Embryonic facial prominence (tissue), 1 donor: ENCODE data around the gene ANKRD40CL.
A peak's percentile ranks its signal among the peaks of the same experiment; 100 is the strongest.

Experiments
- DNase-seq: peaks from one replicate; pipeline ENCODE4 v3.0.0-alpha.2; 2016; ENCODE audit errors: extremely low spot score

ANKRD40CL gene

DNA sequence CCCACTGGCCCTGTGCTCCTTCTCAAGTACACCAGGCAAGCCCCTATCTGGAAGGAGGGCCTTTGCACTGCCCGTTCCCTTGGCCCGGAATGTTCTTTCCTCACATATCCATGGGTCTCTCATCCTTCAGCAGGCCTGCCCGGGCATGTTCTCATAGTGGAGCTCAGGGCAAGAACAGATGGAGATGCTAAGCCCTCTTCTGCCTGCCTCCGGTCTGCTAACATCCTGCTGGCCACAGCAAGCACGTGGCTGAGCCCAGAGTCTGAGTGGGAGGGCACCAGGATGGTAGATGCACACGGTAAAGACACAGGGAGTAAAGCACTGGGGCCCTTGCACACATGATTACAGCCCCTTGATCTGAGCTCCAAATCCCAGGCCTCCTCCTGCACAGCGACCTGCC, 19.8 kb upstream of the ANKRD40CL start:
- no peak for DNase-seq

DNA sequence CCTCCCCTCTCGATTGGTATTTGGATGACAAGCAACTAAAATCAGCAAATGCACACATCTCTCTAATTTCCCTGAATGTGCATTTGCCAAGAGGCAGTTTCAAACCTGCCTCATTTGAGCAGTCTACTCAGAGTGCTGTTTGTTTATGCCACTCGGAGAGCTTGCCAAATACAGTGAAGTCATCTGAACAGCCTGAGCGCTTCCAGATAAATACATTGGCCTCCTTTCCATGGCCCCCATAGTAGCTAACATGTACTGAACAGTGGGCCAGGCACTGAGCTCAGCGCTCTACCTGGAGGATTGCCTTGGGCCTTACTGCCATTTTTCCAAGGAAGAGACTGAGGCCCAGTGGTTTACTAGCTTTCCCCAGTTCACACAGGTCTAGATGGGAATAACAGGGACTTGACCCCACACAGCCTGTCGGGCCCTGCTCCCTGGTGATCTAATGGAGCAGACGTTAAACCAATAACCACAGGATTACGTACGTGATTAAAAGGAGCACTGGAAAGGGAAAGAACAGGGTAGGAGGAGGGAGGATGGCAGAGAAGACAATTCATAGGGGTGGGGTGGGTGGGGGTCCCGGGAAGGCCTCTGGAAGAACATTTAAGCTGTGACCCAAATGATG, 18.7 kb upstream of the ANKRD40CL start:
- DNase-seq, result no peak

DNA sequence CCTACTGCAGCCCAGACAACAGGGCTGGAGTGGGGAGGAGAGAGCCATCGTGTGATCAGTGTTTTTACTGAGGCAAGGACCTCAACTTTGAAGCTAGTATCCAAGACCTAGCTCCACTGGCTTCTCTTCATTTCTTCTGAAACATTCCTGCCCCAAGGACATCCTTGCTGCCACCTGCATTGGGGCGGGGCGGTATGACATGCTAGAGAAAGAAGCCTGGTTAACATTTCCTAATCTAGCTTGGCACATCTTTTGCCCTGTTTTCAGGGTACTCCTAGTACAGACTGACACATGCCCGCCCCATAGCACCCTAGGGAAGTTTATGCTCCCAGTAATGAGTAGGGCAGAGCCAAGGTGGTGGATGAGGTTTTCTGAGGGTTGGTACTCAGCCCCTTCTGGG, 17.8 kb upstream of the ANKRD40CL start:
- no peak for DNase-seq

DNA sequence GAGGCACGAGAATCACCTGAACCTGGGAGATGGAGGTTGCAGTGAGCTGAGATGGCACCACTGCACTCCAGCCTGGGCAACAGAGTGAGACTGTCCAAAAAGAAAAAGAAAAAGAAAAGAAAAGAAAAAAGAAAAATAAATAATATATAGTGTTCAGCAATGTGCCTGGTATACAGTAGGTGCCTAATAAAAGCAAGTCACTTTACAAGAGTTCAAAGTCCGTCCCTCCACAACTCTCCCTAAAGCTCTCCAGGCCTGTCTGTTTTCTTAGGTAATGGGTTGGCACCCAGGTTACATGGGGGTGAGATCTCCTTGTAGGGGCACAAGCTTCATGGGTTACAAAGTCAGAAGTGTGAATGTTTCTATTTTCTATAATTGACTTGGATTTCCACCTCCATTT, 16.6 kb upstream of the ANKRD40CL start:
- no peak for DNase-seq

DNA sequence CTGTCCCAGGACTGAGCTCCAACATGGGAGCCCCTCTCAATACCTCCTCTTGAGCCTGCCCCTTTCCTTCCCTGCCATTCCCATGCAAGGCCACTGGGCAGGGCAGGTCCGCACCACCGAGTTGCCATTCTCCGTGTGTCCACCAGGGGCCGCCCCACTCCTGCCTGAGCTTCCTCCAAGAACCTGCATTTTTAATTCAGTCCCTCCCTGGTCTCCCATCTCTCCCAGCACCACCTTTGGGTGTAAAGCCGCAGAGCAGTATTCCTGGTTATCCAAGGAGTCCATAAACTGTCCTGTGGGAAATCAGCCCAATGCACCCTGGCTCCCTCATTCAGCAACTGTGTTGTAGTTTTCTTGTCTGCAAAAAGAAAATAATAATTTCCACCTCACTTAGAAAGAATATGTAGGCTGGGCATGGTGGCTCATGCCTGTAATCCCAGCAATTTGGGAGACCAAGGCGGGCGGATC, 15.9 kb upstream of the ANKRD40CL start:
- DNase-seq, result peak; percentile 66

DNA sequence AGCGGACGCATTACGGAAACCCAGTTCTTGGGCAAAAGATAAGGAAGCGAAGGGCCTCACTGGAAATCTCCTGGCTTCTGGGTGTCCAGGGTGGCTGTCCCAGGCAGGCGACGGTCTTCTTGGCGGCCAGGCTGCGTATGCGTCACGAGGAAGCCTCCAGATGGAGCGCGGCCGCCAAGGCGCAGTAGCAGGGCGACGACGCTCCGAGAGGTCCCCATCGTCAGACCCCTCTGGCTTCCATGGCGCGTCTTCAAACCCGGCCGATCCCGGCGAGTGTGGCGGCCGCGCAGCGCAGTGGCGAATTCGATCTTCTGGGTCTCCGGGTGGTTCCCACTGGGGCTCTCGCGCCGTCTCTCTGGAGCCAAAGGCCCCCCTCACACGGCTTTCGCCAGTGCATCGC, 13.8 kb upstream of the ANKRD40CL start:
- no peak for DNase-seq

DNA sequence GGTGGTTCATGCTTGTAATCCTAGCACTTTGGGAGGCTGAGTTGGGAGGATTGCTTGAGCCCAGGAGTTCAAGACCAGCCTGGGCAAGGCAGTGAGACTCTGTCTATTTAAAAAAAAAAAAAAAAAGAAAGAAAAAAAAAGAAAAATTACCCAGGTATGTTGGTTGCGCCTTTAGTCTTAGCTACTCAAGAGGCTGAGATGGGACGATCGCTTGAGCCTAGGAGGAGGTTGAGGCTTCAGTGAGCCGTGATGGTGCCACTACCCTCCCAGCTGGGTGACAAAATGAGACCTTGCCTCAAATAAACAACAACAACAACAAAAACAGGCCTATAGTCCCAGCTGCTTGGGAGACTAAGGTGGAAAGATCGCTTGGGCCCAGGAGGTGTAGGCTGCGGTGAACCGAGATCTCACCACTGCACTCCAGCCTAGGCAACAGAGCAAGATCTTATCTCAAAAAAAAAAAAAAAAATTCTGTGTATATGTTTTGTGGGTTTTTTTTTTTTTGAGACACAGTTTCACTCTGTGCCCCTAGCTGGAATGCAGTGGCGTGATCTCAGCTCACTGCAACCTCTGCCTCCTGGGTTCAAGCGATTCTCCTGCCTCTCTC, 12.5 kb upstream of the ANKRD40CL start:
- no peak for DNase-seq

DNA sequence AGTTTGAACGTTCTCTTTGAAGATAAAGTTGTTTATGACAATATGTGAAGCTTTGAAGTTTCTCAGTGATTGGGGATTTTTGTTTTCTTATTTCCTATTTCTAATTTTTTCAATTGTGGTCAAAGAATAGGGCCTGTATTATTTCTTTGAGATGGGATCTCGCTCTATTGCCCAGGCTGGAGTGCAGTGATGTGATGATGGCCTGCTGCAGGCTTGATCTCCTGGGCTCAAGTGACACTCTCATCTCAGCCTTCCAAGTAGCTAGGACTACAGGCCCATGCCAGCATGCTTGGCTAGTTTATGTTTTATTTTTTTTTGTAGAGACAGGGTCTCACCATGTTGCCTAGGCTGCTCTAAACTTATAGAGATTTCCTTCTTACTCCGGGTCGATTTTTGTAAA, 11.7 kb upstream of the ANKRD40CL start:
- DNase-seq, result no peak

DNA sequence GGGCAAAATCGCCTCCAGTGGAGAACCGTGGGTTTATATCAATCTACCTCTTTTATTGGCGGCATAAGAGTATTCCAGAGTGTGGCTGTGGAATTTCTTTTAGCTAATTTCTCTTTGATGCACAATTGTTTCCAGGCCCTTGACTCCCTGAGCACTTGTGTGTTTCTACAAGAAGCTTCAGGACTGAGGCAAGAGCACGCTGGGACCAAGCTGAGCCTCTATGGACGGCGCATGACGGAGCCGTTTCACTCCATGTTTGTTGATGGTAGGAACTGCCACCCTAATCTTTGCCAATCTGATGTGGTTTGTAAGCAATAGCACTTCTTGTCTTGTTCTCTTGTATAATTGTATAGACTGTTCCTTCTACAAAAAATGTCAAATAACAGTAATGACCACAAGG, 11.2 kb upstream of the ANKRD40CL start:
- no peak for DNase-seq

DNA sequence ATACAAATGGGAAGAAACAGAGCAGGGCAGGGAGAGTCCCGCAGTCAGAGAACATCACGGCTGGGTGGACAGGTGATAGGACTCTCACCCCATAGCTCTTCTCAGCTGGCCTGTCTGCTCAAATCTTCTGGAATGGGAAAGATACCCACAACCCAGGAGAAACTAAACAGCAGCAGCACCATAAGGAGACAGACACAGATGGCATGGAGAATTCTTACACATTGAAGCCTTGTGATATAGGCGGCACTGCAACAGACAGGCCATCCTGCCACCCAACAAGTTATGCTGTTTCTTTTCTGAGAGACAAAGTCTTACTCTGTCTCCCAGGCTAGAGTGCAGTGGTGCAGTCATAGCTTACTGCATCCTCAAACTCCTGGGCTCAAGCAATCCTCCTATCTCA, 8.6 kb upstream of the ANKRD40CL start:
- DNase-seq, result no peak

DNA sequence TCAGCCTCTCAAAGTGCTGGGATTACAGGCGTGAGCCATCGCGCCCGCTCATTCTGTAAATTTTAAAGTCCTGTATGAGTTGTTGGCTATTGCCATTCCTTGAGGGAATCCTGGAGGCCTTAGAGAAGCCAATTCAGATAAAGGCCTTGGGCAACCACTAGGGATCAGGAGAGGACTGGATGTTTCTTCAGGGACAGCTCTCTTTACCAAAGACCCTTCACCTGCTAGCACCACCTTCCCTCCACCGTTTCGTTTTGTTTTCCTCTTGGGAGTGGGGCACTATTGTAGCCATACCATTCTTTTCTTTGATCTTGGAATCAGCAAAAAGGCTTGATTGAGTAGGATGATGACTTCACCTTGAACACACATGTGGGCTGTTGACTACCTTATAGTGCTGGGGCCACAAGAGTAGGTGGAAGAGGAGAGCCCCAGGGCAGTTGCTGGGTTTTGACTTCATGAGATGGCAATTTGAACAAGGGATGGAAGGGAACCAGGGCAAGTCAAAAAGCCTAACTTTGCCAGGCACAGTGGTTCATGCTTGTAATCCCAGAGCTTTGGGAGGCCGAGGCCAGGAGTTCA, 7.0 kb upstream of the ANKRD40CL start:
- DNase-seq, result no peak

DNA sequence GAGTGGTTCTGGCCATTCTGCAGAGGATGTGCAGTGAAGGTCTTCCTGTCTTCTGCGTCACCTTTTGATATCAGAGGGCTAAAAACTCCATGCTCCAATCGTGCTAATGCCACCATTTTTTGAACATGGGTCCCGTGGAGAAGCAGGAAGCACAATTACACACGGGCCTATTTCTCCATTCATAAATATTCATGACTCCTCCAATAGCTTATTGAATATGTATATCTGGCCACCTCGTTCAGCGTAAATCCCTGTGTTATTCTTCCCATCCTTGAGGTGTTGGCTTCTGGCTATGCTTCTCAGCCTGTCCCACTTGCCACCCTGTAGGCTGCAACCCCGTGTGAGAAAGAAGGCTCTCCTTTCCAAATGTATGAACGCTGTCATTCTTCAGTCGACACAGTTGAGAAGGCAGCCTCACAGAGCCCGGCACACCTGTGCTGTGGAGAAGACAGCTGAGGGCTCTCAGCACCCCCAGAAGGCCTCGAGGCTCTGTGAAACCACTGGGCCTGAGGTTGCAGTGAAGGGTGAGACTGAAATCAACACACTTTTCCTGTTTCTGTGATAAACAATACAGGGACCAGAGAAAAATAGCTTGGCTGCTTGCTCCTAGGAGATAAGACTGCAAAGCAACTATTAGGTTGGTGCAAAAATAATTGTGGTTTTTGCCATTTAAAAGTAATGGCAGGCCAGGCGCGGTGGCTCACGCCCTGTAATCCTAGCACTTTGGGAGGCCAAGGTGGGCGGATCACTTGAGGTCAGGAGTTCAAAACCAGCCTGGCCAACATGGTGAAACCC, 4.9 kb upstream of the ANKRD40CL start:
- DNase-seq, result no peak

DNA sequence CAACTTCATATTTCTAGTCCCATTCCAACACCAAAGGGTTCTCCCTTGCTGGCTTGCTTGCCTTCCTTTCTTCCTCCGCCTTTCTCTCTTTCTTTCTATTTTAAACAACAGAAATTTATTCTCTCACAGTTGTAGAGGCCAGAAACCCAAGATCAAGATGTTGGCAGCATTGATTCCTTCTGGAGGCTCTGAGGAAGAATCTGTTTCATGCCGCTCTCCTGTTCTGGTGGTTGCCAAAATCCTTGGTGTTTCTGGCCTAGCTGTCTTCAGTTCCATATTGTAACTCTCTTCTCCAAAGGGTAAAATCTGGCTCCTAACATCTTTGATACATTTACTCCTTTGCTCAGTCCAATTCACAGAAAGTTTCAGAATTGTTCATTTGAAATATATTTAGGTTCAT, 3.0 kb upstream of the ANKRD40CL start:
- no peak for DNase-seq

DNA sequence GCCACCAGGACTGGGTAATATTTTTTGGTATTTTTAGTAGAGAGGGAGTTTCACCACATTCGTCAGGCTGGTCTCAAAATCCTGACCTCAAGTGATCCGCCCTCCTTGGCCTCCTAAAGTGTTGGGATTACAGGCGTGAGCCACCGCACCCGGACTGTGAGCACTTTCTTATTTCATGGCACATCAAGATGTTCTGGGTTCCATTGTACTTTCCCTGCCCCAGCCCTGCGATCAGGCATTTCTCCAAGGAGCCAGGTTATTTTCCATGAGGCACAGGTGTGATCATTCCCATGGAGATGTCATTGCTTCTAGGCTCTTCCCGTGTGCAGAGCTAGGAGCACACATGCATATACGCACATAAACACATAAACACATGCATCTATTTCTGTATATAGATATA, 2.6 kb upstream of the ANKRD40CL start:
- no peak for DNase-seq

DNA sequence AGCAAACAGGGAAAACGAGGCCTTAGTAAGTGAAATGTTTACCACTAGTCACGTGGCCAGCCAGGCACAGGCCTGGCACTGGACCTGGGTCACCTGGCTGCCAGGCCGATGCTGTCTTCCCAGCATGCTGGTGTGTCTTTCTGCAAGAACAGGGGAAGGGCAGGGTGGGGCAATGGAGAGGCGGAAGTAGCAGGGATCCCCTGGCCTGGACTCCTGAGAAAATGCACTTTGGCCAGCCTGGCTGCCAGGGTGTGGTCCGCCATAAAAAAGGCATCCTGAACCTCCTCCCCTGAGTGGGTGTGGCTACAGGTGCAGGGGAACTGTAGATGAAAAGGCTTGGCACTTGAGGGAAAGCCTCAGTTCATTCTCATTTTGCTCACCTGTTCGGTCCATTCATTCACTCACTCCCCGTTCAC, 1.0 kb upstream of the ANKRD40CL start:
- no peak for DNase-seq

DNA sequence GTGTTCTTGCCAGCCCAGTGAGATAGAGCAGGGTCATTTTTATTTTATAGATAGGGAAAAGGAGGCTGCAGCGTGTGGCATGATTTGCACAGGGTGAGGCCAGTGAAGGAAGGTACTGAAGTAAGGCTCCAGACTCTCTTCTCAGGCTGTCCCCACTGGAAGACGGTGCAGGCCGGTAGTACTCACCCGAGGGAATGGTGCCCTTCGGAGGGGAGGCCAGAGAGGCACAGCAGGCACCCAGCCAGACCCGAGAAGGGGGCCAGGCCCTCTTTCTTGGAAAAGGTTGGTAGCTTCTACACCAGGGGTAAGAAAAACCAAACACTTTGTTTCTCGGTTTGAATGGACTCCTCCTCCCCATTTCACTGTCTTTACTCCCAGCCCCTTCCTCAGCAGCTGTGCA, 288 bp downstream of the ANKRD40CL start:
- DNase-seq, result no peak

DNA sequence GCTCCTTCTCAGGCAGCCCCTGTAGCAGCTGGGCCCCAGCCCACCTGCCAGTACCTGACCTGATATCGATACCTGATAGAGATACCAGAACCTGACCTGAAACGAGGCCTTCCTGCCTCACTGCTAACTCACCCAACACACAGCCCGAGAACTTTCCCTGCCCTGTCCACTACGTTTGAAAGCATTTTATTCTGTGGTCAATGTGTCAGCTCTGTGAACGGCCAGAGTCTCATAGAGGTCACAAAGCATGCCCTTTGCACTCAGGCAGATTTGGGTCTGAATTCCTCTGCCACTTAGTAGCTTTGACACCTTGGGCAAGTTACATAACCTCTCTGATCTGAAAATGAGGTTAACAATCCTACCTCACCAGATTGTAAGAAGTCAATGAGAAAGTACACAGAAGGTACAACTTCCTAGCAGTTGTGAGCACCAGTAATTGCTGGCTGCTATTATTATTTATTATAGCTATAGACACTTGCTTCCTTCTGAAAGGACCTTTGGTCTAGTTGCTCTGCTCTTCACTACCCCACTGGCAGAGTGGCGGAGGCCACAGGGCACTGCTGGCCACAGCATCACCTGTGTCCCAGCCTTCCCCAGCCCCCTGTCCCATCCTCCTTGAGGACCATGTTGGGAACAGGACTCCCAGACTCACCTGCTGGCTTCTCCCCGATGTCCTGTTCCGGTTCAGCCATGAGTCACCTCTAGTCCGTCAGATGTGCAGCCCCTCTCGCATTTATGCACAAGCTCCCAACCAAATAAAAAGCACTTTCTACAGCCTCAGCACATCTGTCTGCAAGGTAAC, 895 bp downstream of the ANKRD40CL start:
- no peak for DNase-seq

DNA sequence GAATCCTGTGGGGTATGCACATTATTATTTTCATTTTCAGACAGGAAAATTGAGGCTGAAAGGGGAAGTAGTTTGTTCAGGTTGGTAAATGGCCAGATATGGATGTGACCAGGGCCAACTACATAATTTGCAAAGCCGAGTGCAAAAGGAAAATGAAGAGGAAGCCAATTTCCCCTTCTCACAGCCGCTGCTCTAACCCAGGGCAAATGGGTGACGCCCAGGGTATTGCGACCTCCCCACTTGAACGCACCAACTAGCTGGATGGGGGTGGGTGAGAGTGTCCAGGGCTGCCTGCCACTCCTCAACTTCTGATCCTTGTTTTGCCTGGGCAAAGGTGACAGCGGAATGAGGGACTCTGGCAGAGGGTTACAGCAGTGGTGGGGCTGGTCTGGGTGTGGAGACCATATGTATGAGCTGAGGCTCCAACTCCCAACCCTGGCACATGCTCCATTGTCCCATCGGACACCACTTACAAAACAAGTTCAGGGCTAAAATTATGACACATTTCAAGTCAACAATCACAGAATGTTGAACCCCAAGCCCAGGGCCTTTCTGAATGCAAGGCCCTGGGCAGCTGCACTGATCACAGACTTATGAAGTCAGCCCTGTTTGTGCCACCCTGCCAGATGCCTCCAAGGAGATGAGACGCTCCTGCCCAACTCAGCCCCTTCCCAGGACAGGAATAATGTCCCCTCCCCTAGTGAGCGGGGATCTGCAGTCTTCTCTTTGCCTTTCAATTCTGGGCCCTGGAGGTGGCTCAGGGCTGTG, 1.7 kb downstream of the ANKRD40CL start:
- DNase-seq, result no peak

DNA sequence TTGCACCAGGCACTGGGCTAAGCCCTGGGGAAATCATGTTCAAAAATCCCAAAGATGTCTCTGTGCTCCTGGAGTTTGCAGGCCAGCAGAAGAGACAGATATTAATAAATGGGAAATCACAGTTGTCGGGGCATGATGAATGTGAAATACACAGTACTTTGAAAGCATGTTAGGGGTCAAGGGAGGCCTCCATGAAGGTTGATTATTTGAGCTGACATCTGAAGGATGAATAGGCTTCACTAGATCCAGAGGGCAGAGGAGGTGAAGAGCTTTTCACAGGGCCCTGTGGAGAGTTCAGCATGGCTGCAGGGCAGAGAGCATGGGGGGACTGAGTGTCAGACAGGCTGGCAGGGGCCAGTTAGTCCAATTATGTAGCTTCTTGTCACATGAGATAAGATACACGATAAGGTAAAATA, 2.6 kb downstream of the ANKRD40CL start:
- DNase-seq, result no peak

DNA sequence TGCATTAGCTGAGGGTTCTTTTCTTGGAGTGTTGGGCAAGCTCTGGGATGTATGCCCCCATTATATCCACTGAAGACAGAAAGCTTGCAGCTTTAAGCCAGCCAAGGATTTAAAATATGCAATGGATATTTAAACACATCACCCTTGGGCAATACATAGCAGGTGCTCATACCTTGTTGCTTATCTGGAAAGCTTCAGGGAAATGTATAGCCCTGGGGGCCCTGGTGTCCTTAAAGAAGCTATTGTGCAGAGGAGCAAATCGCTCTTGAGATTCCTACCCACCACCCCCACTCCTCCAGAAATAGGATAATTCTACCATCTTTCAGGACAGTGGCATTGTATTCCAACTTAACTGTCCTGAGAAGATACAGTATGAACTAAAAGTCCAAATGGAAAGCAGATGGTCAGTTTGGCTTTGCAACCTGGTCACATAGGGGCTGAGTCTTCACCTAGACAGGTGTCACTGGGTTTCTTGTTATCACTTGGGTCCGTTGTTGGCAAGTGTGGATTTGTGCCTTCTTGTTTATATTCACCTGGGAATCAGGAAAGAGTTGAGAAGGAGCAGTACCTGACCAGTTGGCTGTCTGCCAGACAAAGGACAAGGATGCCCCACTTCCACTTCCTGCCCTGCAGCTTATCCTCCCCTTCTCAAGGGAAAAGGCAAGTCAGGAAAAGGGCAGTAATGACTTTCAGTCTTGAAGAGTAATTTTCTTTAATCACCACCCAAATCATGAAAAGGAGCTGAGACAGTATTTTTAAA, 3.4 kb downstream of the ANKRD40CL start:
- DNase-seq, result no peak
